Measurements from ENCODE around the gene RNF114. TPM values are rescaled to one million over a fixed set of nuclear protein-coding genes. Genes with fewer than 3 reads are reported as not detected.

Gene RNF114
- polyA plus RNA-seq, 1 donor (not counting 4 experiments of a cell fraction or from before 2014, with no cell fraction given) = 58.4 TPM

DNA sequence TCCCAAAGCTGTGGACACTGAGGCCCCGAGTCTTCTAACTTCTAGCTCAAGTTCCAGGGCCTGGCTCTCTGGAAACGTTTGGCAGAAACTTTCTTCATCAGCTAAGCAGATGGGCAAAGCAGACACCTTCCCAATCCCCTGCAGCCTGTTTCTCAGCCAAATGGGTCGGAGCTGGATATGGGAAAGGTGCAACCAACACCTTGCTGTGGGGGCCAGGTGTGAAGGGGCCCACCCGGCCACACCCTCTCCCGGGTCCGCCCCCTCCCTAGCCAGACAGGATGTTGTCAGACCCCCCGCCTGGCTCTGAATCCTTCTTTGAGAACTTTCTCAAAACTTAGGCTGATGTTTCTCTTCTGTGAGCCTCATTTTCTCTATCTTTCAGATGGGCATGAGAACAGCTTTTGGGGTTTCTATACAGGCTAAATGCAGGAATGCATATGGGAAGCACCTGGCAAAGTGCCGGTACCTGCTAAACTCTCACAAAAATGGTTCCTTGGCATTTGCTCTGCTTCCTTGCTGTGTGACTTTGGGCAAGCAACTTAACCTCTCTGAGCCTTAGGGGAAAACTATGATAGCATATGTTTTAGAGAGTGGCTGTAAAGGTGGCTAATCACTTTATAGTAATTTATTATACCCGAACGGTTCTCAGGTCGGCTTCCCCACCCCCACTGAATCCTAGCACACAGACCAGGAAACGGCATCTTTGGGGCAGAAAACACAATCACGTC lies 48.4 kb downstream of the RNF114 start:
- no peak overlapping the region for H3K4me2 ChIP-seq (ENCODE audit: control insufficient read depth, extremely low read depth, insufficient read depth, low read depth, low read length)
- no peak overlapping the region for H2AFZ ChIP-seq (ENCODE audit: control insufficient read depth, low read length)
- H3K79me2 ChIP-seq (ENCODE audit: control insufficient read depth, insufficient read depth, low read length) = no peaks in the 10 kb centered on the region
- no peak overlapping the region for H3K27ac ChIP-seq (ENCODE audit: control insufficient read depth, insufficient read depth, low read length)
- dilution Hi-C loops (cut with MboI; ENCODE audit: extremely low pct_ligation_motif_present, low sequenced_read_pairs) = no loop called here
- H3K9me3 ChIP-seq (ENCODE audit: control insufficient read depth, low read depth, low read length) = no peaks in the 10 kb centered on the region
- FAIRE-seq (no peak), DNase-seq (ENCODE audit: low read depth, low spot score) (no peak)
- H3K36me3 ChIP-seq (ENCODE audit: control insufficient read depth in 2 of 2, extremely low read depth in 1 of 2, insufficient read depth in 2 of 2, low read length in 2 of 2) = no peaks in the 10 kb centered on the region
- no peak overlapping the region for H3K9ac ChIP-seq (ENCODE audit: control insufficient read depth, extremely low read depth, insufficient read depth, low read length)
- TF ChIP-seq EZH2 (IDR thresholded peaks at IDR 0.05; ENCODE audit: low read length) = no peak
- TF ChIP-seq, protein P1, sequence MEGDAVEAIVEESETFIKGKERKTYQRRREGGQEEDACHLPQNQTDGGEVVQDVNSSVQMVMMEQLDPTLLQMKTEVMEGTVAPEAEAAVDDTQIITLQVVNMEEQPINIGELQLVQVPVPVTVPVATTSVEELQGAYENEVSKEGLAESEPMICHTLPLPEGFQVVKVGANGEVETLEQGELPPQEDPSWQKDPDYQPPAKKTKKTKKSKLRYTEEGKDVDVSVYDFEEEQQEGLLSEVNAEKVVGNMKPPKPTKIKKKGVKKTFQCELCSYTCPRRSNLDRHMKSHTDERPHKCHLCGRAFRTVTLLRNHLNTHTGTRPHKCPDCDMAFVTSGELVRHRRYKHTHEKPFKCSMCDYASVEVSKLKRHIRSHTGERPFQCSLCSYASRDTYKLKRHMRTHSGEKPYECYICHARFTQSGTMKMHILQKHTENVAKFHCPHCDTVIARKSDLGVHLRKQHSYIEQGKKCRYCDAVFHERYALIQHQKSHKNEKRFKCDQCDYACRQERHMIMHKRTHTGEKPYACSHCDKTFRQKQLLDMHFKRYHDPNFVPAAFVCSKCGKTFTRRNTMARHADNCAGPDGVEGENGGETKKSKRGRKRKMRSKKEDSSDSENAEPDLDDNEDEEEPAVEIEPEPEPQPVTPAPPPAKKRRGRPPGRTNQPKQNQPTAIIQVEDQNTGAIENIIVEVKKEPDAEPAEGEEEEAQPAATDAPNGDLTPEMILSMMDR (optimal IDR thresholded peaks at IDR 0.05 in 1 of 3, IDR thresholded peaks at IDR 0.05 in 1 of 3, conservative IDR thresholded peaks at IDR 0.05 in 1 of 3; ENCODE audit: extremely low read depth in 1 of 3, insufficient read depth in 2 of 3, low read length in 3 of 3) = no peak
- no peak overlapping the region for H3K4me3 ChIP-seq (ENCODE audit: control insufficient read depth in 2 of 3, extremely low read depth in 1 of 3, insufficient read depth in 2 of 3, low read depth in 1 of 3, low read length in 3 of 3)
- H3K9me1 ChIP-seq (ENCODE audit: control insufficient read depth, extremely low read depth, insufficient read depth, low read length) = no peaks in the 10 kb centered on the region
- peaks cover 9% of the 10 kb centered on the region for H3K4me1 ChIP-seq (ENCODE audit: control insufficient read depth, extremely low read depth, insufficient read depth, low read length)
- H3K27me3 ChIP-seq (ENCODE audit: control insufficient read depth, extremely low read depth, insufficient read depth, low read length) = peaks cover 26% of the 10 kb centered on the region
- H4K20me1 ChIP-seq (ENCODE audit: control insufficient read depth, extremely low read depth, insufficient read depth, low read length) = no peaks in the 10 kb centered on the region

DNA sequence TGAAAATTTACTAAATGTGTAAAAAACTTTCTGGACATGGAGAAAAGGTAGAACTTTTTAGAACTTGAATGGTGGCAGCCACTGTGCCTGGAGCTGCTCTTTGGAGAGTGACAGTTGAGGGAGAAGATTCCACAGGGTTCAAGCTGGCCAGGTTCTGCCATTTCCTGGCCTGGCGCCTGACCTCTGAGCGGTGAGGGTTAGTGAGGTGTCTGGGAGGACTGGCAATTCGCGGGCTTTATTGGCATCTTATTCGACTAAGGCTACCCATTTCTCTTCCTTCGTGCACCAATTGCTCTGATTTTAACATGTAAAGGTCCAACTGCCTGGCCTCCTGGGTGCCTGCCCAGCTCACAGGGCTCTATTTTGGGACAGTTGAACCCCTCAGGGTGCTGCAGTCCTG lies 49.0 kb downstream of the RNF114 start:
- H3K36me3 ChIP-seq (ENCODE audit: control insufficient read depth in 2 of 2, extremely low read depth in 1 of 2, insufficient read depth in 2 of 2, low read length in 2 of 2) = no peaks in the 10 kb centered on the region
- H3K4me2 ChIP-seq (ENCODE audit: control insufficient read depth, extremely low read depth, insufficient read depth, low read depth, low read length) = no peak overlapping the region
- no peaks in the 10 kb centered on the region for H3K9me1 ChIP-seq (ENCODE audit: control insufficient read depth, extremely low read depth, insufficient read depth, low read length)
- peaks cover 26% of the 10 kb centered on the region for H3K27me3 ChIP-seq (ENCODE audit: control insufficient read depth, extremely low read depth, insufficient read depth, low read length)
- DNase-seq (ENCODE audit: low read depth, low spot score) (no peak), FAIRE-seq (no peak)
- no peaks in the 10 kb centered on the region for H4K20me1 ChIP-seq (ENCODE audit: control insufficient read depth, extremely low read depth, insufficient read depth, low read length)
- peaks cover 9% of the 10 kb centered on the region for H3K4me1 ChIP-seq (ENCODE audit: control insufficient read depth, extremely low read depth, insufficient read depth, low read length)
- no peak overlapping the region for H3K27ac ChIP-seq (ENCODE audit: control insufficient read depth, insufficient read depth, low read length)
- TF ChIP-seq, protein P1 (optimal IDR thresholded peaks at IDR 0.05 in 1 of 3, IDR thresholded peaks at IDR 0.05 in 1 of 3, conservative IDR thresholded peaks at IDR 0.05 in 1 of 3; ENCODE audit: extremely low read depth in 1 of 3, insufficient read depth in 2 of 3, low read length in 3 of 3) = no peak
- no peak for TF ChIP-seq EZH2 (IDR thresholded peaks at IDR 0.05; ENCODE audit: low read length)
- H2AFZ ChIP-seq (ENCODE audit: control insufficient read depth, low read length) = no peak overlapping the region
- H3K9ac ChIP-seq (ENCODE audit: control insufficient read depth, extremely low read depth, insufficient read depth, low read length) = no peak overlapping the region
- no peaks in the 10 kb centered on the region for H3K9me3 ChIP-seq (ENCODE audit: control insufficient read depth, low read depth, low read length)
- H3K79me2 ChIP-seq (ENCODE audit: control insufficient read depth, insufficient read depth, low read length) = no peaks in the 10 kb centered on the region
- dilution Hi-C loops (cut with MboI; ENCODE audit: extremely low pct_ligation_motif_present, low sequenced_read_pairs) = no loop called here
- H3K4me3 ChIP-seq (ENCODE audit: control insufficient read depth in 2 of 3, extremely low read depth in 1 of 3, insufficient read depth in 2 of 3, low read depth in 1 of 3, low read length in 3 of 3) = no peak overlapping the region
